ENCODE measurements around the gene HTR1A.

HTR1A gene

GRCh38 chr5:63959177-63959982 is 2.9 kb downstream of the HTR1A start:
- Histone ChIP-seq H3K36me3 (ENCODE audit: control insufficient read depth in 2 of 2, insufficient read depth in 2 of 2, low read length in 2 of 2) (no peaks in the 10 kb centered on the region), H3K4me3 (ENCODE audit: low read length in 2 of 2) (no peak overlapping the region), H3K9ac (ENCODE audit: low read length in 2 of 2) (no peak overlapping the region), H3K27me3 (ENCODE audit: control insufficient read depth in 1 of 2, insufficient read depth in 2 of 2, low read length in 2 of 2) (peaks cover 28% of the 10 kb centered on the region in 2 donors), H3K27ac (ENCODE audit: low read length) (no peak overlapping the region), H3K4me1 (ENCODE audit: control insufficient read depth, insufficient read depth, low read length) (no peaks in the 10 kb centered on the region), H3K9me3 (ENCODE audit: control insufficient read depth in 2 of 2, low read length in 2 of 2) (peaks cover 0 to 3% of the 10 kb centered on the region in 2 donors)

- H3K9ac ChIP-seq (ENCODE audit: low read length in 2 of 2): no peak overlapping the region
- no peak overlapping the region for H3K4me3 ChIP-seq (ENCODE audit: low read length in 2 of 2)
- no peaks in the 10 kb centered on the region for H3K4me1 ChIP-seq (ENCODE audit: control insufficient read depth, insufficient read depth, low read length)
- peaks cover 28% of the 10 kb centered on the region in 2 donors for H3K27me3 ChIP-seq (ENCODE audit: control insufficient read depth in 1 of 2, insufficient read depth in 2 of 2, low read length in 2 of 2)
- H3K27ac ChIP-seq (ENCODE audit: low read length): no peak overlapping the region
- H3K9me3 ChIP-seq (ENCODE audit: control insufficient read depth in 2 of 2, low read length in 2 of 2): peaks cover 0 to 3% of the 10 kb centered on the region in 2 donors
- H3K36me3 ChIP-seq (ENCODE audit: control insufficient read depth in 2 of 2, insufficient read depth in 2 of 2, low read length in 2 of 2): no peaks in the 10 kb centered on the region
Observed at GRCh38 chr5:63958654-63959053, 3.6 kb downstream of the HTR1A start.

- Histone ChIP-seq H3K27me3 (ENCODE audit: control insufficient read depth in 1 of 2, insufficient read depth in 2 of 2, low read length in 2 of 2) (peaks cover 27 to 28% of the 10 kb centered on the region in 2 donors), H3K4me3 (ENCODE audit: low read length in 2 of 2) (no peak overlapping the region), H3K36me3 (ENCODE audit: control insufficient read depth in 2 of 2, insufficient read depth in 2 of 2, low read length in 2 of 2) (no peaks in the 10 kb centered on the region), H3K27ac (ENCODE audit: low read length) (no peak overlapping the region), H3K9me3 (ENCODE audit: control insufficient read depth in 2 of 2, low read length in 2 of 2) (peaks cover 0 to 5% of the 10 kb centered on the region in 2 donors), H3K4me1 (ENCODE audit: control insufficient read depth, insufficient read depth, low read length) (no peaks in the 10 kb centered on the region), H3K9ac (ENCODE audit: low read length in 2 of 2) (no peak overlapping the region)
Observed at GRCh38 chr5:63957617-63958016, 4.6 kb downstream of the HTR1A start.

GRCh38 chr5:63953217-63953616 is 9.0 kb downstream of the HTR1A start:
- Histone ChIP-seq H3K4me3 (ENCODE audit: low read length in 2 of 2) (no peak overlapping the region), H3K4me1 (ENCODE audit: control insufficient read depth, insufficient read depth, low read length) (no peaks in the 10 kb centered on the region), H3K9me3 (ENCODE audit: control insufficient read depth in 2 of 2, low read length in 2 of 2) (peaks cover 0 to 3% of the 10 kb centered on the region in 2 donors), H3K27me3 (ENCODE audit: control insufficient read depth in 1 of 2, insufficient read depth in 2 of 2, low read length in 2 of 2) (no peaks in the 10 kb centered on the region), H3K27ac (ENCODE audit: low read length) (no peak overlapping the region), H3K9ac (ENCODE audit: low read length in 2 of 2) (no peak overlapping the region), H3K36me3 (ENCODE audit: control insufficient read depth in 2 of 2, insufficient read depth in 2 of 2, low read length in 2 of 2) (no peaks in the 10 kb centered on the region)

GRCh38 chr5:63935103-63935502 is 27.1 kb downstream of the HTR1A start:
- Histone ChIP-seq H3K9ac (ENCODE audit: low read length in 2 of 2) (no peak overlapping the region), H3K36me3 (ENCODE audit: control insufficient read depth in 2 of 2, insufficient read depth in 2 of 2, low read length in 2 of 2) (no peaks in the 10 kb centered on the region), H3K4me1 (ENCODE audit: control insufficient read depth, insufficient read depth, low read length) (no peaks in the 10 kb centered on the region), H3K4me3 (ENCODE audit: low read length in 2 of 2) (no peak overlapping the region), H3K27ac (ENCODE audit: low read length) (no peak overlapping the region), H3K9me3 (ENCODE audit: control insufficient read depth in 2 of 2, low read length in 2 of 2) (no peaks in the 10 kb centered on the region), H3K27me3 (ENCODE audit: control insufficient read depth in 1 of 2, insufficient read depth in 2 of 2, low read length in 2 of 2) (no peaks in the 10 kb centered on the region)

GRCh38 chr5:63931836-63932235 is 30.4 kb downstream of the HTR1A start:
- Histone ChIP-seq H3K4me3 (ENCODE audit: low read length in 2 of 2) (no peak overlapping the region), H3K27me3 (ENCODE audit: control insufficient read depth in 1 of 2, insufficient read depth in 2 of 2, low read length in 2 of 2) (no peaks in the 10 kb centered on the region), H3K36me3 (ENCODE audit: control insufficient read depth in 2 of 2, insufficient read depth in 2 of 2, low read length in 2 of 2) (no peaks in the 10 kb centered on the region), H3K9ac (ENCODE audit: low read length in 2 of 2) (no peak overlapping the region), H3K4me1 (ENCODE audit: control insufficient read depth, insufficient read depth, low read length) (no peaks in the 10 kb centered on the region), H3K27ac (ENCODE audit: low read length) (no peak overlapping the region), H3K9me3 (ENCODE audit: control insufficient read depth in 2 of 2, low read length in 2 of 2) (no peaks in the 10 kb centered on the region)

- Histone ChIP-seq H3K36me3 (ENCODE audit: control insufficient read depth in 2 of 2, insufficient read depth in 2 of 2, low read length in 2 of 2) (no peaks in the 10 kb centered on the region), H3K4me1 (ENCODE audit: control insufficient read depth, insufficient read depth, low read length) (no peaks in the 10 kb centered on the region), H3K27ac (ENCODE audit: low read length) (no peak overlapping the region), H3K9ac (ENCODE audit: low read length in 2 of 2) (no peak overlapping the region), H3K27me3 (ENCODE audit: control insufficient read depth in 1 of 2, insufficient read depth in 2 of 2, low read length in 2 of 2) (no peaks in the 10 kb centered on the region), H3K4me3 (ENCODE audit: low read length in 2 of 2) (no peak overlapping the region), H3K9me3 (ENCODE audit: control insufficient read depth in 2 of 2, low read length in 2 of 2) (no peaks in the 10 kb centered on the region)
Observed at GRCh38 chr5:63928451-63928850, 33.8 kb downstream of the HTR1A start.

- Histone ChIP-seq H3K4me3 (ENCODE audit: low read length in 2 of 2) (no peak overlapping the region), H3K9ac (ENCODE audit: low read length in 2 of 2) (no peak overlapping the region), H3K9me3 (ENCODE audit: control insufficient read depth in 2 of 2, low read length in 2 of 2) (no peaks in the 10 kb centered on the region), H3K4me1 (ENCODE audit: control insufficient read depth, insufficient read depth, low read length) (no peaks in the 10 kb centered on the region), H3K27me3 (ENCODE audit: control insufficient read depth in 1 of 2, insufficient read depth in 2 of 2, low read length in 2 of 2) (peaks cover 0 to 3% of the 10 kb centered on the region in 2 donors), H3K27ac (ENCODE audit: low read length) (no peak overlapping the region), H3K36me3 (ENCODE audit: control insufficient read depth in 2 of 2, insufficient read depth in 2 of 2, low read length in 2 of 2) (no peaks in the 10 kb centered on the region)
Observed at GRCh38 chr5:63923914-63924313, 38.3 kb downstream of the HTR1A start.

GRCh38 chr5:63919763-63920478 is 42.3 kb downstream of the HTR1A start:
- Histone ChIP-seq H3K9me3 (ENCODE audit: control insufficient read depth in 2 of 2, low read length in 2 of 2) (no peaks in the 10 kb centered on the region), H3K27ac (ENCODE audit: low read length) (no peak overlapping the region), H3K27me3 (ENCODE audit: control insufficient read depth in 1 of 2, insufficient read depth in 2 of 2, low read length in 2 of 2) (peaks cover 0 to 3% of the 10 kb centered on the region in 2 donors), H3K36me3 (ENCODE audit: control insufficient read depth in 2 of 2, insufficient read depth in 2 of 2, low read length in 2 of 2) (no peaks in the 10 kb centered on the region), H3K9ac (ENCODE audit: low read length in 2 of 2) (no peak overlapping the region), H3K4me1 (ENCODE audit: control insufficient read depth, insufficient read depth, low read length) (no peaks in the 10 kb centered on the region), H3K4me3 (ENCODE audit: low read length in 2 of 2) (no peak overlapping the region)

GRCh38 chr5:63916786-63917185 is 45.5 kb downstream of the HTR1A start:
- no peak overlapping the region for H3K4me3 ChIP-seq (ENCODE audit: low read length in 2 of 2)
- H3K4me1 ChIP-seq (ENCODE audit: control insufficient read depth, insufficient read depth, low read length): no peaks in the 10 kb centered on the region
- H3K36me3 ChIP-seq (ENCODE audit: control insufficient read depth in 2 of 2, insufficient read depth in 2 of 2, low read length in 2 of 2): no peaks in the 10 kb centered on the region
- H3K9ac ChIP-seq (ENCODE audit: low read length in 2 of 2): no peak overlapping the region
- H3K9me3 ChIP-seq (ENCODE audit: control insufficient read depth in 2 of 2, low read length in 2 of 2): no peaks in the 10 kb centered on the region
- no peak overlapping the region for H3K27ac ChIP-seq (ENCODE audit: low read length)
- H3K27me3 ChIP-seq (ENCODE audit: control insufficient read depth in 1 of 2, insufficient read depth in 2 of 2, low read length in 2 of 2): peaks cover 0 to 3% of the 10 kb centered on the region in 2 donors

- Histone ChIP-seq H3K36me3 (ENCODE audit: control insufficient read depth in 2 of 2, insufficient read depth in 2 of 2, low read length in 2 of 2) (no peaks in the 10 kb centered on the region), H3K9ac (ENCODE audit: low read length in 2 of 2) (no peak overlapping the region), H3K27ac (ENCODE audit: low read length) (no peak overlapping the region), H3K4me3 (ENCODE audit: low read length in 2 of 2) (no peak overlapping the region), H3K4me1 (ENCODE audit: control insufficient read depth, insufficient read depth, low read length) (no peaks in the 10 kb centered on the region), H3K27me3 (ENCODE audit: control insufficient read depth in 1 of 2, insufficient read depth in 2 of 2, low read length in 2 of 2) (no peaks in the 10 kb centered on the region), H3K9me3 (ENCODE audit: control insufficient read depth in 2 of 2, low read length in 2 of 2) (no peaks in the 10 kb centered on the region)
Observed at GRCh38 chr5:63911871-63912270, 50.4 kb downstream of the HTR1A start.

Data from stomach smooth muscle (tissue), 2 donors.